Smooth muscle cell (in vitro differentiated cells): ENCODE results near the gene MTUS2. TPM values are rescaled to one million over a fixed set of nuclear protein-coding genes. Genes with fewer than 3 reads are reported as not detected.

Experiments
- DNase-seq: peaks from one replicate; lab custom pipeline; 2025; ENCODE audit not compliant: unreplicated experiment; lab: John Stamatoyannopoulos, UW
- H2AFZ ChIP-seq: fragments of 200-600 bp; sonication (generic); 2 replicates; pipeline ENCODE4 v1.6.0; 2016; ENCODE audit warnings: antibody characterized with exemption, low read depth, mild to moderate bottlenecking
- H3F3A ChIP-seq: fragments of 200-600 bp; sonication (generic); 2 replicates; pipeline ENCODE4 v1.6.0; 2017; ENCODE audit warnings: antibody characterized with exemption, low read depth
- H3K27ac ChIP-seq: fragments of 200-600 bp; sonication (generic); 2 replicates; pipeline ENCODE4 v1.5.1; 2016; ENCODE audit warnings: low read depth, mild to moderate bottlenecking
- H3K27me3 ChIP-seq: fragments of 200-600 bp; sonication (generic); 2 replicates; pipeline ENCODE4 v1.6.1; 2016; ENCODE audit warnings: low read depth, mild to moderate bottlenecking
- H3K36me3 ChIP-seq: fragments of 200-600 bp; sonication (generic); 2 replicates; pipeline ENCODE4 v1.5.1; 2016; ENCODE audit warnings: low read depth
- H3K4me1 ChIP-seq: fragments of 200-600 bp; sonication (generic); 2 replicates; pipeline ENCODE4 v1.5.1; 2016; ENCODE audit warnings: low read depth
- H3K4me2 ChIP-seq: fragments of 200-600 bp; sonication (generic); 2 replicates; pipeline ENCODE4 v1.6.0; 2016; ENCODE audit warnings: mild to moderate bottlenecking
- H3K4me3 ChIP-seq: fragments of 200-600 bp; sonication (generic); 2 replicates; pipeline ENCODE4 v1.5.1; 2016; ENCODE audit warnings: mild to moderate bottlenecking
- H3K79me2 ChIP-seq: fragments of 200-600 bp; sonication (generic); 2 replicates; pipeline ENCODE4 v1.6.0; 2016; ENCODE audit warnings: low read depth, mild to moderate bottlenecking
- H3K9ac ChIP-seq: fragments of 200-600 bp; sonication (generic); 2 replicates; pipeline ENCODE4 v1.6.0; 2016; ENCODE audit warnings: low read depth
- H3K9me3 ChIP-seq: fragments of 200-600 bp; sonication (generic); replicated peaks from 2 replicates; pipeline ENCODE4 v1.5.1; 2016; ENCODE audit warnings: low read depth
- H4K20me1 ChIP-seq: fragments of 200-600 bp; sonication (generic); 2 replicates; pipeline ENCODE4 v1.6.0; 2016; ENCODE audit warnings: low read depth
- WGBS: methylation state at CpG from one replicate; pipeline ENCODE4 v1.1.7; 2016; ENCODE audit warnings: low lambda C conversion rate; 5-methylcytosine and 5-hydroxymethylcytosine counted together
- polyA plus RNA-seq: library from polyadenylated mRNA; unstranded; fragments of >200 nt; fragmentation: Nextera tagmentation; extraction: Ambion mirVana; gene quantifications from 2 replicates; pipeline ENCODE4 v1.2.1, GENCODE V29; 2016
- total RNA-seq: library from RNA; depleted of rRNA; stranded (reverse); fragments of >200 nt; gene quantifications from 2 replicates; pipeline ENCODE4 v1.2.3, GENCODE V29; 2014
- TF ChIP-seq, protein P1 (sequence below): fragments of 200-600 bp; sonication (generic); IDR thresholded peaks from 2 replicates; pipeline ENCODE4 v1.5.1; 2017; ENCODE audit warnings: borderline replicate concordance, mild to moderate bottlenecking, antibody characterized with exemption; ENCODE audit not compliant: insufficient read depth, poor library complexity, severe bottlenecking

The MTUS2 gene
- total and polyA plus RNA-seq, 2 experiments from 2014 or later: 0.06 to 0.63 TPM

DNA sequence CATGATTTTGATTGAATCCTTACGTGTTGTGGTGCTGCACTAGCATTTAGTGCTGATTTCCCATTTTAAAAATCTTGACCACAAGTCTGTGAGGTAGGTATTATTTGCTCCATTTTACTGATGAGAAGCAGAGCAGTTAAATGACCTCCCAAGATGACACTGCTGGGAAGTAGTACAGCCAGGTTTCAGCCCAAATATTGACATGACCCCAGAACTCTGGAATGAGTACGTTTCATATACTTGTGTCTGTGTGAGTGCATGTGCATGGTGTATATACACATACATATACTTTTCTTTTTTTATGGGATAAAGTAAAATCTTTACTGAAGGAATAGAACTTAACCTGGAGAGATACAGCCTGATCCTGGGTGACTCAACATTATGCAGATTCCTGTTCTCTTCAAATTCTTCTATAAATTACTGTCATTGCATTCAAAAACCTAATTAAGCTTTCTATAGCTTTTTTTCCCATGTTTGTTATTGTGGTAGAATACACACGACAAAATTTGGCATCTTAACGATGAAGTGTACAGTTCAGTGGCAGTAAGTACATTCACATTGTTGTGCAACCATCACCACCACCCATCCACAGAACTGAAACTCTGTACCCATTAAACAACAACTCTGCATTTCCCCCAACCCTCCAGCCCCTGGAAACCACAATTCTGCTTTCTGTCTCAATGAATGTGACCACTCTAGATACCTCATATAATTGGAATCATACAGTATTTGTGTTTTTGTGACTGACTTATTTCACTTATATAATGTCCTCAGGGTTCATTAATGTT is 311.9 kb downstream of the MTUS2 start:
- no peaks in the 10 kb centered on the region for H3K79me2 ChIP-seq
- WGBS: 85% methylated on average over 4 of the region's 4 CpGs

DNA sequence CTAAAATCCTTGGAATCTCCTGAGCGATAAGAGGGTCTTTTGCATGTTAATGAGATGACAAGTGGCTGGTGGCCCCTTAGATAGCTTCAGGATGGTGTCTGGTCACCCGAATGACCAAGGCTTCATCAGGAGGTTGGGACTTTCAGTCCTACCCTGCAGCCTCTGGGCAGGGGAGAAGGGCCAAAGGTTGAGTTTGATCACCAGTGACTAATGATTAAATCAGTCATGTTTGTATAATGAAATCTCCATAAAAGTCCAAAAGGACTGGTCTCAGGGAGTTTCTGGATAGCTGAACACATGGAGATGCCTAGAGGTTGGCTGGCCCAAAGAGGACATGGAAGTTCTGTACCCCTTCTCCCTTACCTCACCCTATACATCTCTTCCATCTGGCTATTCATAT is 316.2 kb downstream of the MTUS2 start:
- no peak overlapping the region for H3K4me3 ChIP-seq
- WGBS: 89% methylated on average over 2 of the region's 2 CpGs
- no peak for DNase-seq
- no peaks in the 10 kb centered on the region for H3K79me2 ChIP-seq
- H4K20me1 ChIP-seq: no peaks in the 10 kb centered on the region
- H2AFZ ChIP-seq: no peak overlapping the region
- TF ChIP-seq, protein P1, sequence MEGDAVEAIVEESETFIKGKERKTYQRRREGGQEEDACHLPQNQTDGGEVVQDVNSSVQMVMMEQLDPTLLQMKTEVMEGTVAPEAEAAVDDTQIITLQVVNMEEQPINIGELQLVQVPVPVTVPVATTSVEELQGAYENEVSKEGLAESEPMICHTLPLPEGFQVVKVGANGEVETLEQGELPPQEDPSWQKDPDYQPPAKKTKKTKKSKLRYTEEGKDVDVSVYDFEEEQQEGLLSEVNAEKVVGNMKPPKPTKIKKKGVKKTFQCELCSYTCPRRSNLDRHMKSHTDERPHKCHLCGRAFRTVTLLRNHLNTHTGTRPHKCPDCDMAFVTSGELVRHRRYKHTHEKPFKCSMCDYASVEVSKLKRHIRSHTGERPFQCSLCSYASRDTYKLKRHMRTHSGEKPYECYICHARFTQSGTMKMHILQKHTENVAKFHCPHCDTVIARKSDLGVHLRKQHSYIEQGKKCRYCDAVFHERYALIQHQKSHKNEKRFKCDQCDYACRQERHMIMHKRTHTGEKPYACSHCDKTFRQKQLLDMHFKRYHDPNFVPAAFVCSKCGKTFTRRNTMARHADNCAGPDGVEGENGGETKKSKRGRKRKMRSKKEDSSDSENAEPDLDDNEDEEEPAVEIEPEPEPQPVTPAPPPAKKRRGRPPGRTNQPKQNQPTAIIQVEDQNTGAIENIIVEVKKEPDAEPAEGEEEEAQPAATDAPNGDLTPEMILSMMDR: no peak
- H3K27ac ChIP-seq: no peak overlapping the region
- H3K9me3 ChIP-seq: no peaks in the 10 kb centered on the region
- H3F3A ChIP-seq: no peaks in the 10 kb centered on the region
- H3K4me1 ChIP-seq: no peaks in the 10 kb centered on the region
- H3K27me3 ChIP-seq: no peaks in the 10 kb centered on the region
- H3K9ac ChIP-seq: no peak overlapping the region
- no peak overlapping the region for H3K4me2 ChIP-seq
- no peaks in the 10 kb centered on the region for H3K36me3 ChIP-seq

More for the DNA sequence above, 311.9 kb downstream of the MTUS2 start:
- H3K4me3 ChIP-seq: no peak overlapping the region
- H3K27me3 ChIP-seq: no peaks in the 10 kb centered on the region
- H3K9me3 ChIP-seq: no peaks in the 10 kb centered on the region
- H4K20me1 ChIP-seq: no peaks in the 10 kb centered on the region
- no peak overlapping the region for H3K4me2 ChIP-seq
- no peak for DNase-seq
- H2AFZ ChIP-seq: no peak overlapping the region
- TF ChIP-seq, protein P1: no peak
- H3F3A ChIP-seq: no peaks in the 10 kb centered on the region
- H3K27ac ChIP-seq: no peak overlapping the region
- H3K36me3 ChIP-seq: no peaks in the 10 kb centered on the region
- no peaks in the 10 kb centered on the region for H3K4me1 ChIP-seq
- no peak overlapping the region for H3K9ac ChIP-seq

DNA sequence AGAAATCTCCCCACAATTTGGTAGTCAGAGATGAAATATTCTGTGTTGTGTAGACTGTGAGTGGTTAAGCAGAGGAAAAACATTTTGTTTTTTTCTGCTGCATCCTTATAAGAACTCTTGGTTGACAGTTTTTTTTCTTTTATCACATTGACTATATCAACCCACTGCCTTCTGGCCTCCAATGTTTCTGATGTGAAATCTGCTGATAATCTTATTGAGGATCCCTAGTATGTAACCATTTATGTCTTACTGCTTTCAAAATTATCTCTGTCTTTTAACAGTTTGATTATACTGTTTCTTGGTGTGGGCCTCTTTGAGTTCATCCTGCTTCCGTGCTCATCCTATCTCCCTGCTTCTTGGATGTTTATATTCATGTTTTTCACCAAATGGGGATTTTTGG is 316.9 kb downstream of the MTUS2 start:
- Histone ChIP-seq H4K20me1 (no peaks in the 10 kb centered on the region), H3K9me3 (no peaks in the 10 kb centered on the region), H3K27me3 (no peaks in the 10 kb centered on the region), H3K9ac (no peak overlapping the region), H3K36me3 (no peaks in the 10 kb centered on the region), H3K4me3 (no peak overlapping the region), H2AFZ (no peak overlapping the region), H3K79me2 (no peaks in the 10 kb centered on the region), H3F3A (no peaks in the 10 kb centered on the region), H3K4me2 (no peak overlapping the region), H3K27ac (no peak overlapping the region), H3K4me1 (no peaks in the 10 kb centered on the region)
- 93% methylated on average over 1 of the region's 1 CpG for WGBS
- no peak for DNase-seq
- TF ChIP-seq, protein P1: no peak

DNA sequence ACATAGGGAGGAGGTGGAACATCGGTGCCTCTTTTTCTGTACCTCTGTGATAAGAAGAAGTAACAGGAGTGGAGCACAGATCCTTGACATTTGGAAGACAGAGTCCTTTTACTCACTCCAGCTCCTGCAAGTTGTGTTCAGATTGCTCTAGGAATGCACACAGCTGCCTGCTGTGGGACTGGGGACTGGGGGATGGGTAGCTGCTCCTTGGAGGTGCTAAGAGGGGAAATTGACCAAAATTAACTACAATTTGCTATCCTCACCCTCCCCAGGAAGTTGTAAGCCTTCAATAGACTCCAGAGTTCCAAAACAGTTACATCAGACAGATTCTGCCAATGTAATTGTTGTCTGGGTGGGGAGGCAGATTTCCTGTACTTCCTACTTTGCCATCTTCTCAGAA is 317.9 kb downstream of the MTUS2 start:
- Histone ChIP-seq H3K27me3 (no peaks in the 10 kb centered on the region), H3K4me3 (no peak overlapping the region), H3K27ac (no peak overlapping the region), H3K79me2 (no peaks in the 10 kb centered on the region), H3K4me1 (no peaks in the 10 kb centered on the region), H3F3A (no peaks in the 10 kb centered on the region), H3K9ac (no peak overlapping the region), H3K9me3 (no peaks in the 10 kb centered on the region), H3K4me2 (no peak overlapping the region), H4K20me1 (no peaks in the 10 kb centered on the region), H2AFZ (no peak overlapping the region), H3K36me3 (no peaks in the 10 kb centered on the region)
- DNase-seq: no peak
- 4% methylated on average over 1 of the region's 1 CpG for WGBS
- TF ChIP-seq, protein P1: no peak
